ENCODE results near the gene GAREM1. TPM values are rescaled to one million over a fixed set of nuclear protein-coding genes. Genes with fewer than 3 reads are reported as not detected.

The GAREM1 gene
- total and polyA plus RNA-seq, 7 experiments from 2014 or later: 0.06 to 1.0 (median 0.43) TPM; not detected in 2

DNA sequence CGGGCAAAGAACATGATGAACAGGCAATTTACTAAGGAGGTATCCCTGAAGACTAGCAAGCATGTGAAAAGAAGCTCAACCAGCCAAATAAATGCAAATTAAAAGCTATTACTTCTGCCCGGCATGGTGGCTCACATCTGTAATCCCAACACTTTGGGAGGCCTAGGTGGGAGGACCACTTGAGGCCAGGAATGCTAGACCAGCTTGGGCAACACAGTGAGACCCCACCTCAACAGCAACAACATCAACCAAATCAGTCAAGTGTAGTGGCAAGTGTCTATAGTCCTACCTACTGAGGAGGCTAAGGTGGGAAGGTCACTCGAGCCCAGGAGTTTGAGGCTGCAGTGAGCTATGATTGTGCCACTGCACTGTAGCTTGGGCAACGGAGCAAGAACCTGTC is 141.7 kb downstream of the GAREM1 start:
- no peak overlapping the region for H3K4me3 ChIP-seq (ENCODE audit: low read length)
- CTCF ChIA-PET: no interaction called here
- H3K27ac Mint-ChIP-seq: no peak overlapping the region
- ATAC-seq: no peak
- H3K4me1 Mint-ChIP-seq: no peaks in the 10 kb centered on the region
- H3K36me3 Mint-ChIP-seq: no peaks in the 10 kb centered on the region
- POLR2A ChIA-PET: no interaction called here
- intact Hi-C loops (cut with micrococcal nuclease): no loop called here
- H3K4me3 Mint-ChIP-seq: no peak overlapping the region
- no peaks in the 10 kb centered on the region for H3K27me3 ChIP-seq (ENCODE audit: control insufficient read depth in 2 of 2, insufficient read depth in 2 of 2, low read length in 2 of 2)
- H3K27ac ChIP-seq (ENCODE audit: low read depth, low read length): no peak overlapping the region
- H3K27me3 Mint-ChIP-seq: peaks cover 4 to 26% (median 19%) of the 10 kb centered on the region in 5 donors
- H3K36me3 ChIP-seq (ENCODE audit: control insufficient read depth in 2 of 3, insufficient read depth in 3 of 3, low read length in 3 of 3): no peaks in the 10 kb centered on the region
- DNase-seq: no peak
- no peaks in the 10 kb centered on the region for H3K4me1 ChIP-seq (ENCODE audit: control insufficient read depth in 2 of 2, insufficient read depth in 2 of 2, low read length in 2 of 2)
- no peaks in the 10 kb centered on the region for H3K9me3 ChIP-seq (ENCODE audit: control insufficient read depth in 2 of 3, low read length in 3 of 3)
- H3K9me3 Mint-ChIP-seq: no peaks in the 10 kb centered on the region

DNA sequence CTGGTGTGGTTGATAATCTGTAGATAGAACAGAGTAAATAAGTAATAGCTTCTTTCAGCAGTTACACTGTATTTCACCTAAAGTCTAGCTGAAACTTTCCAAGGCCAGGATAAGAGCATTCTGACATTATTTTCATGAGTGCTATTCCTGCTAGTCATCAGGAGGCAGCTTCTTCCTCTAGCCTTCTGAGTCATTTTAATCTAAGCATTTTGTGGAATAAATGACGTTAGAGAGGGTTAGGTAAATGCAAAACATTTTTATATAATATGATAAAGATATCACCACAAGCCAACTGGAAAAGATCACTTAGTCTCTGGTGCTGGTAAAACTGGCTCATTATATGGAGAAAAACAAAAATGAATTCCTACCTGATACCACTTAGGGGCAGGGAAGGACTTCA is 142.3 kb downstream of the GAREM1 start:
- H3K9me3 ChIP-seq (ENCODE audit: control insufficient read depth in 2 of 3, low read length in 3 of 3): no peaks in the 10 kb centered on the region
- H3K27ac ChIP-seq (ENCODE audit: low read depth, low read length): no peak overlapping the region
- Mint-ChIP-seq H3K36me3 (no peaks in the 10 kb centered on the region), H3K9me3 (no peaks in the 10 kb centered on the region), H3K27ac (no peak overlapping the region), H3K4me1 (no peaks in the 10 kb centered on the region), H3K4me3 (no peak overlapping the region), H3K27me3 (peaks cover 4 to 27% (median 19%) of the 10 kb centered on the region in 5 donors)
- no peaks in the 10 kb centered on the region for H3K4me1 ChIP-seq (ENCODE audit: control insufficient read depth in 2 of 2, insufficient read depth in 2 of 2, low read length in 2 of 2)
- intact Hi-C loops (cut with micrococcal nuclease): no loop called here
- H3K36me3 ChIP-seq (ENCODE audit: control insufficient read depth in 2 of 3, insufficient read depth in 3 of 3, low read length in 3 of 3): no peaks in the 10 kb centered on the region
- DNase-seq (no peak), ATAC-seq (no peak)
- H3K27me3 ChIP-seq (ENCODE audit: control insufficient read depth in 2 of 2, insufficient read depth in 2 of 2, low read length in 2 of 2): no peaks in the 10 kb centered on the region
- POLR2A ChIA-PET: no interaction called here
- H3K4me3 ChIP-seq (ENCODE audit: low read length): no peak overlapping the region
- CTCF ChIA-PET: no interaction called here

DNA sequence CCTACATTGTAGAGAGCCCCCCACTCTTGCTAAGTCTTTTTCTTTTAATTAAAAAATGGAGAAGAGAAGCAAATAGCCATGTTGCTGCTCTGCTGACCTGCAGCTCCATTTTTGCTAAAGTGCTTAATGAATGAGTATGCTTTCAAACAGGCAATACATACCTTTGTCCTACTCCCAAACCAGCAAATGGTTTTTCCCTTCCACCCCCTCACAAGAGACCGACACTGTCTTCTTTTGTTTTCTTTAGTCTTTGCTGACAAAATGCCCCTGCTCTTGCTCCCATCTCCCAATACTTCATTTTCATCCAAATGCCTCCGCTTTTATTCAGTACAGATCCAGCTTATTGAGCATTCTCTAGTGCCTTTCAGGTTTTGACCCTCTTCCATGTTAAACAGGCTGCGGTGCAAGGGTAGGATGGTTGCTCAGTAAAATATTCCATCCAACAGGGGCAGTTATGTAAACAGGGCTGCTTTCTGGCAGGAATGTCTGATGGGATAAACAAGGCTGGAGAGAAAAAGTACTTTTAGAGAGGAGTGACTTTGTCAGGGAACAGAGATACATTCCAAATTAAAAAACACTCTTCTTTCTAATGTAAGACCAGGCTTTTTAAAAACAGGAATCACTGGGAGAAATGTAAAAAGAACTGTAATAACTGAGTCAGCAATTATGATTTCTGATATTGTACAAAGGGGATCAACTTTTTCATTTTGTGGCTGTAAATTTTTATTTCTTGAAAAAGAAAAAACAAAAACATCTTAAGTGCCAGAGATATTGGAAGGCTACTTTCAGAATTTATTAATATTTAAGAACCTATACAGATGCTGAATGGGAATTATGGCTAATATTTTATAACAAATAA is 144.0 kb downstream of the GAREM1 start:
- Mint-ChIP-seq H3K9me3 (no peaks in the 10 kb centered on the region), H3K4me3 (no peak overlapping the region), H3K4me1 (no peaks in the 10 kb centered on the region), H3K27me3 (peaks cover 4 to 26% (median 18%) of the 10 kb centered on the region in 5 donors), H3K36me3 (no peaks in the 10 kb centered on the region), H3K27ac (no peak overlapping the region)
- Histone ChIP-seq H3K27me3 (ENCODE audit: control insufficient read depth in 2 of 2, insufficient read depth in 2 of 2, low read length in 2 of 2) (no peaks in the 10 kb centered on the region), H3K27ac (ENCODE audit: low read depth, low read length) (no peak overlapping the region), H3K4me1 (ENCODE audit: control insufficient read depth in 2 of 2, insufficient read depth in 2 of 2, low read length in 2 of 2) (no peaks in the 10 kb centered on the region), H3K4me3 (ENCODE audit: low read length) (no peak overlapping the region), H3K36me3 (ENCODE audit: control insufficient read depth in 2 of 3, insufficient read depth in 3 of 3, low read length in 3 of 3) (no peaks in the 10 kb centered on the region), H3K9me3 (ENCODE audit: control insufficient read depth in 2 of 3, low read length in 3 of 3) (no peaks in the 10 kb centered on the region)
- ATAC-seq (no peak), DNase-seq (no peak)
- intact Hi-C loops (cut with micrococcal nuclease): no loop called here
- ChIA-PET POLR2A (no interaction called here), CTCF (no interaction called here)

DNA sequence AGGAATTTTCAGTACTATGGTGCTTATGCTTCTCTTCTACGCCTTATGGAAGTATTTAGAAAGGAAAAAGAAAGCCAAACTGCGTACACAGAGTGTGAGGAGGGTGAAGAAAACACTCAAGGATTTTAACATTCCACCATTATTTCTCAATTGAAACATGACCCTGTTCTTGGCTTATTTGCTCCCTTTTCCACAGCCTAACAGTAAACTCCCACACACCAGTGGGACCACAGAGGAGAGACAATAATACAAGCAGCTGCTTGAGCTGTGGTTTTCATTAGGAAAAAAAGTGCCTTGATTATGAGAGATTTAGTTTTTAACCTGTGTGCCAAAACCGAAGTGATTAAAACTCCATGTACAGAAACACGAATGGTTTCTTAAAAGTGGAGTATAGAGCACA is 146.5 kb downstream of the GAREM1 start:
- Histone ChIP-seq H3K4me1 (ENCODE audit: control insufficient read depth in 2 of 2, insufficient read depth in 2 of 2, low read length in 2 of 2) (no peaks in the 10 kb centered on the region), H3K27me3 (ENCODE audit: control insufficient read depth in 2 of 2, insufficient read depth in 2 of 2, low read length in 2 of 2) (no peaks in the 10 kb centered on the region), H3K27ac (ENCODE audit: low read depth, low read length) (no peak overlapping the region), H3K9me3 (ENCODE audit: control insufficient read depth in 2 of 3, low read length in 3 of 3) (no peaks in the 10 kb centered on the region), H3K4me3 (ENCODE audit: low read length) (no peak overlapping the region), H3K36me3 (ENCODE audit: control insufficient read depth in 2 of 3, insufficient read depth in 3 of 3, low read length in 3 of 3) (no peaks in the 10 kb centered on the region)
- no peak for DNase-seq
- Mint-ChIP-seq H3K36me3 (no peaks in the 10 kb centered on the region), H3K27me3 (peaks cover 4 to 32% (median 21%) of the 10 kb centered on the region in 5 donors), H3K9me3 (no peaks in the 10 kb centered on the region), H3K4me3 (no peak overlapping the region), H3K27ac (no peak overlapping the region), H3K4me1 (no peaks in the 10 kb centered on the region)
- ChIA-PET POLR2A (no interaction called here), CTCF (no interaction called here)
- no peak for ATAC-seq
- intact Hi-C loops (cut with micrococcal nuclease): no loop called here

DNA sequence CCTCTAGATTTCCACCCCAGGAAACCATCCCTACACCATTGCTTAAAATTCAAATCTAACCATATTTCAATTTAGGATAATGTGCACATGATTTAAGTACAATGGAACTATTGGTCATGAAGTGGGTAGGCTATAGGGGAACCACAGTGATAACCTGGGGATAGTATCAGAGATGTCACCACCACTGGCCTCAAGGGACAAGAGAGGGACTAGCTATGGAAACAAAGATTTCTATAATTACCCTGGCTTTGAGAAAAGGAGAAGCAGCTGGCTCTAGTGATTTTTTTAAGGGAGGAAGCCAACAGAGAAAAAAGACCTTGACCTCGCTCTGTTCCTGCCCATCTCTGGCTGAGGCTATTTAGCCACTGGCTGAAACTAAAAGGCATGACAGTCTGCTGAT is 148.9 kb downstream of the GAREM1 start:
- intact Hi-C loops (cut with micrococcal nuclease): no loop called here

DNA sequence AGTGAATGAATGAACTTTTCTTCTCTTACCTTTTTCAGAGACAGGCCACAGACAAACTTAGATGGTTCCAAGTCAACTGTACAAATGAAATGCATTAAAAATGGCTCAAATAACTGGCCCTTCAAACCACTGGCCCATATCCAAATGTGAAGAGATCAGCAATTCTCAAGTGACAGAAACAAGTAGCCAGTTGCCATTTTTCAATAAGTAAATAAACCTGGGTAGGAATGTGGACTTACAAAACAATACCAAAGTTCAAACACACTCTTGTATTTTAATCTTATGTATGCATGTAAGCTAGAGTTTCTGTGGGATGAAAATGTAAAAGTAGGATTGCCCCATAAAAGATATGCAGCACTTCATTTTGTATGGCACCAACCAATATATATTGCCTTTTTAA is 151.6 kb downstream of the GAREM1 start:
- DNase-seq: no peak
- Histone ChIP-seq H3K27ac (ENCODE audit: low read depth, low read length) (no peak overlapping the region), H3K27me3 (ENCODE audit: control insufficient read depth in 2 of 2, insufficient read depth in 2 of 2, low read length in 2 of 2) (no peaks in the 10 kb centered on the region), H3K9me3 (ENCODE audit: control insufficient read depth in 2 of 3, low read length in 3 of 3) (no peaks in the 10 kb centered on the region), H3K4me1 (ENCODE audit: control insufficient read depth in 2 of 2, insufficient read depth in 2 of 2, low read length in 2 of 2) (no peaks in the 10 kb centered on the region), H3K4me3 (ENCODE audit: low read length) (no peak overlapping the region), H3K36me3 (ENCODE audit: control insufficient read depth in 2 of 3, insufficient read depth in 3 of 3, low read length in 3 of 3) (no peaks in the 10 kb centered on the region)
- H3K36me3 Mint-ChIP-seq: no peaks in the 10 kb centered on the region
- H3K9me3 Mint-ChIP-seq: no peaks in the 10 kb centered on the region
- ChIA-PET POLR2A (no interaction called here), CTCF (no interaction called here)
- H3K27ac Mint-ChIP-seq: no peak overlapping the region
- peaks cover 0 to 30% (median 5%) of the 10 kb centered on the region in 5 donors for H3K27me3 Mint-ChIP-seq
- no peaks in the 10 kb centered on the region for H3K4me1 Mint-ChIP-seq
- no peak for ATAC-seq
- no peak overlapping the region for H3K4me3 Mint-ChIP-seq
- intact Hi-C loops (cut with micrococcal nuclease): no loop called here

More for the DNA sequence above, 148.9 kb downstream of the GAREM1 start:
- Histone ChIP-seq H3K36me3 (ENCODE audit: control insufficient read depth in 2 of 3, insufficient read depth in 3 of 3, low read length in 3 of 3) (no peaks in the 10 kb centered on the region), H3K9me3 (ENCODE audit: control insufficient read depth in 2 of 3, low read length in 3 of 3) (no peaks in the 10 kb centered on the region), H3K27me3 (ENCODE audit: control insufficient read depth in 2 of 2, insufficient read depth in 2 of 2, low read length in 2 of 2) (no peaks in the 10 kb centered on the region), H3K27ac (ENCODE audit: low read depth, low read length) (no peak overlapping the region), H3K4me1 (ENCODE audit: control insufficient read depth in 2 of 2, insufficient read depth in 2 of 2, low read length in 2 of 2) (no peaks in the 10 kb centered on the region), H3K4me3 (ENCODE audit: low read length) (no peak overlapping the region)
- no peak for ATAC-seq
- Mint-ChIP-seq H3K36me3 (no peaks in the 10 kb centered on the region), H3K27me3 (peaks cover 2 to 35% (median 9%) of the 10 kb centered on the region in 5 donors), H3K4me3 (no peak overlapping the region), H3K9me3 (no peaks in the 10 kb centered on the region), H3K4me1 (no peaks in the 10 kb centered on the region), H3K27ac (no peak overlapping the region)
- POLR2A ChIA-PET: no interaction called here
- CTCF ChIA-PET: no interaction called here
- DNase-seq: no peak

DNA sequence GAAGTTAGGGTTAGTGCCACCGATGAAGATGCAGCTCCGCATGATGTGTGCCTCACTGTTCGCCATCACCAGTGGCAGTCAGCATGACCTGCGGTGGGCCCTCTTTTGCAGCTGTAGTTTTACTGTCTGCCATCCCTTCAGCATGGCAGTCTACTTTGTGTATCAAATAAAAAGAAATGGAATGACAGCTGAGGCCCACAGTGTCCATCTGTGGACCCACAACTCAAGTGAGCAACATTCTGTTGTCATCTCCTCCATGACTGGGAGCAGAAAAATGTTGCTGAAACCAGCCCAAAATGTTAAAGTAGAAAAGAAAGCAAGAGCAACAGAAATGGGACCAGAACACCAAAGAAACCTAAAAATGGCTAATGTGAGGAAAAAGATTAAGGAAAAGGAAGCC is 152.1 kb downstream of the GAREM1 start:
- H3K27me3 Mint-ChIP-seq: peaks cover 0 to 25% (median 5%) of the 10 kb centered on the region in 5 donors
- Histone ChIP-seq H3K27ac (ENCODE audit: low read depth, low read length) (no peak overlapping the region), H3K27me3 (ENCODE audit: control insufficient read depth in 2 of 2, insufficient read depth in 2 of 2, low read length in 2 of 2) (no peaks in the 10 kb centered on the region), H3K4me3 (ENCODE audit: low read length) (no peak overlapping the region), H3K9me3 (ENCODE audit: control insufficient read depth in 2 of 3, low read length in 3 of 3) (no peaks in the 10 kb centered on the region), H3K4me1 (ENCODE audit: control insufficient read depth in 2 of 2, insufficient read depth in 2 of 2, low read length in 2 of 2) (no peaks in the 10 kb centered on the region), H3K36me3 (ENCODE audit: control insufficient read depth in 2 of 3, insufficient read depth in 3 of 3, low read length in 3 of 3) (no peaks in the 10 kb centered on the region)
- no peaks in the 10 kb centered on the region for H3K36me3 Mint-ChIP-seq
- H3K4me3 Mint-ChIP-seq: no peak overlapping the region
- ChIA-PET CTCF (no interaction called here), POLR2A (no interaction called here)
- no peak overlapping the region for H3K27ac Mint-ChIP-seq
- no peaks in the 10 kb centered on the region for H3K4me1 Mint-ChIP-seq
- H3K9me3 Mint-ChIP-seq: no peaks in the 10 kb centered on the region
- intact Hi-C loops (cut with micrococcal nuclease): no loop called here
- DNase-seq (no peak), ATAC-seq (no peak)
